Measurements from ENCODE around the gene CNPY1.

GRCh38 chr7:155530601-155531000, 15.8 kb downstream of the CNPY1 start:
- no peak for TF ChIP-seq CTCF (conservative IDR thresholded peaks at IDR 0.05)
- TF ChIP-seq EZH2 (IDR thresholded peaks at IDR 0.05; ENCODE audit: low read depth) = no peak
